Activated CD4-positive, alpha-beta T cell treated with anti-CD3 and anti-CD28 coated beads for 36 hours (primary cell): ENCODE data around the gene DNAH9. TPM values are rescaled to one million over a fixed set of nuclear protein-coding genes. Genes with fewer than 3 reads are reported as not detected.
A peak's percentile ranks its signal among the peaks of the same experiment; 100 is the strongest.

Experiments used
- ATAC-seq: fragments of 200-7000 bp; cut with Tn5 transposase; one replicate; pipeline ENCODE4 v1.10.0; 2021; ENCODE audit warnings: mild to moderate bottlenecking, moderate library complexity
- CTCF ChIA-PET: fragments of 350-600 bp; sonication (Branson Sonifier 250); formaldehyde crosslinking; loops from one replicate; lab custom pipeline; 2021; ENCODE audit warnings: antibody characterized with exemption; lab: Charles Lee
- POLR2A ChIA-PET: fragments of 350-600 bp; sonication (Branson Sonifier 250); formaldehyde crosslinking; loops from one replicate; lab custom pipeline; 2021; ENCODE audit warnings: antibody characterized with exemption, inconsistent platforms; lab: Charles Lee
- DNase-seq: peaks from one replicate; pipeline ENCODE4 v3.0.0-alpha.2; 2020
- H3K27ac Mint-ChIP-seq: one replicate; pipeline ENCODE4 v1.8.0; 2021; ENCODE audit warnings: mixed read lengths
- H3K27me3 Mint-ChIP-seq: one replicate; pipeline ENCODE4 v1.8.0; 2021; ENCODE audit warnings: mixed read lengths
- H3K36me3 Mint-ChIP-seq: one replicate; pipeline ENCODE4 v1.8.0; 2021; ENCODE audit warnings: low read depth, mixed read lengths
- H3K4me1 Mint-ChIP-seq: one replicate; pipeline ENCODE4 v1.8.0; 2021; ENCODE audit warnings: mixed read lengths
- H3K4me3 Mint-ChIP-seq: one replicate; pipeline ENCODE4 v1.8.0; 2021; ENCODE audit warnings: mild to moderate bottlenecking, moderate library complexity, mixed read lengths
- H3K9me3 Mint-ChIP-seq: one replicate; pipeline ENCODE4 v1.8.0; 2021; ENCODE audit warnings: low read depth, mixed read lengths
- intact Hi-C, 2 experiments: fragments of 100-400 bp; cut with DNase I in 1 of 2; cut with micrococcal nuclease in 1 of 2; formaldehyde crosslinking; loops; one replicate each; pipeline versions ENCODE4 v1.14.2 to v1.15.1; 2022 to 2024; cut with DNase I, micrococcal nuclease
- total RNA-seq, 2 experiments: library from RNA; stranded (reverse); gene quantifications; one replicate each; pipeline ENCODE4 v1.2.3, GENCODE V29; 2021

Gene DNAH9, protein sequence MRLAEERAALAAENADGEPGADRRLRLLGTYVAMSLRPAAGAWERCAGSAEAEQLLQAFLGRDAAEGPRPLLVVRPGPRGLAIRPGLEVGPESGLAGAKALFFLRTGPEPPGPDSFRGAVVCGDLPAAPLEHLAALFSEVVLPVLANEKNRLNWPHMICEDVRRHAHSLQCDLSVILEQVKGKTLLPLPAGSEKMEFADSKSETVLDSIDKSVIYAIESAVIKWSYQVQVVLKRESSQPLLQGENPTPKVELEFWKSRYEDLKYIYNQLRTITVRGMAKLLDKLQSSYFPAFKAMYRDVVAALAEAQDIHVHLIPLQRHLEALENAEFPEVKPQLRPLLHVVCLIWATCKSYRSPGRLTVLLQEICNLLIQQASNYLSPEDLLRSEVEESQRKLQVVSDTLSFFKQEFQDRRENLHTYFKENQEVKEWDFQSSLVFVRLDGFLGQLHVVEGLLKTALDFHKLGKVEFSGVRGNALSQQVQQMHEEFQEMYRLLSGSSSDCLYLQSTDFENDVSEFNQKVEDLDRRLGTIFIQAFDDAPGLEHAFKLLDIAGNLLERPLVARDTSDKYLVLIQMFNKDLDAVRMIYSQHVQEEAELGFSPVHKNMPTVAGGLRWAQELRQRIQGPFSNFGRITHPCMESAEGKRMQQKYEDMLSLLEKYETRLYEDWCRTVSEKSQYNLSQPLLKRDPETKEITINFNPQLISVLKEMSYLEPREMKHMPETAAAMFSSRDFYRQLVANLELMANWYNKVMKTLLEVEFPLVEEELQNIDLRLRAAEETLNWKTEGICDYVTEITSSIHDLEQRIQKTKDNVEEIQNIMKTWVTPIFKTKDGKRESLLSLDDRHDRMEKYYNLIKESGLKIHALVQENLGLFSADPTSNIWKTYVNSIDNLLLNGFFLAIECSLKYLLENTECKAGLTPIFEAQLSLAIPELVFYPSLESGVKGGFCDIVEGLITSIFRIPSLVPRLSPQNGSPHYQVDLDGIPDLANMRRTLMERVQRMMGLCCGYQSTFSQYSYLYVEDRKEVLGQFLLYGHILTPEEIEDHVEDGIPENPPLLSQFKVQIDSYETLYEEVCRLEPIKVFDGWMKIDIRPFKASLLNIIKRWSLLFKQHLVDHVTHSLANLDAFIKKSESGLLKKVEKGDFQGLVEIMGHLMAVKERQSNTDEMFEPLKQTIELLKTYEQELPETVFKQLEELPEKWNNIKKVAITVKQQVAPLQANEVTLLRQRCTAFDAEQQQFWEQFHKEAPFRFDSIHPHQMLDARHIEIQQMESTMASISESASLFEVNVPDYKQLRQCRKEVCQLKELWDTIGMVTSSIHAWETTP (N-terminal part only)
- total RNA-seq = not detected

- Mint-ChIP-seq H3K4me3 (no peak within 1 kb of the TSS), H3K9me3 (peaks cover 6% of the 10 kb centered on the region), H3K27me3 (peaks cover 22% of the 10 kb centered on the region), H3K4me1 (peaks cover 2% of the 10 kb centered on the region), H3K27ac (no peak within 1 kb of the TSS), H3K36me3 (no peaks in the 10 kb centered on the region)
- intact Hi-C loops = no loop called here
- DNase-seq (peak; percentile 57), ATAC-seq (peak; percentile 61)
- ChIA-PET POLR2A (no interaction called here), CTCF (no interaction called here)
These were observed at the start of gene DNAH9 for GRCh38 chr17:11598274-11599221. Gene DNAH9, plus strand, starts transcription at chr17:11598470. Its CDS starts 29 bp downstream, at chr17:11598499.

GRCh38 chr17:11550431-11550830, 47.8 kb upstream of the DNAH9 start:
- no peak overlapping the region for H3K4me3 Mint-ChIP-seq
- no peaks in the 10 kb centered on the region for H3K36me3 Mint-ChIP-seq
- ATAC-seq = no peak
- H3K9me3 Mint-ChIP-seq = peaks cover 6% of the 10 kb centered on the region
- H3K27me3 Mint-ChIP-seq = no peaks in the 10 kb centered on the region
- intact Hi-C loops = loop anchor here in 1 of 2 experiments (10.0 kb wide), 2 partner anchors 76 to 246 kb away; no protein-coding TSS in a partner anchor
- no peak for DNase-seq
- ChIA-PET POLR2A (interaction anchor here (0.8 kb wide), 1 partner anchor 173 kb away, joined by 3 read pairs; no protein-coding TSS in a partner anchor), CTCF (no interaction called here)
- no peak overlapping the region for H3K27ac Mint-ChIP-seq
- H3K4me1 Mint-ChIP-seq = no peaks in the 10 kb centered on the region

DNA sequence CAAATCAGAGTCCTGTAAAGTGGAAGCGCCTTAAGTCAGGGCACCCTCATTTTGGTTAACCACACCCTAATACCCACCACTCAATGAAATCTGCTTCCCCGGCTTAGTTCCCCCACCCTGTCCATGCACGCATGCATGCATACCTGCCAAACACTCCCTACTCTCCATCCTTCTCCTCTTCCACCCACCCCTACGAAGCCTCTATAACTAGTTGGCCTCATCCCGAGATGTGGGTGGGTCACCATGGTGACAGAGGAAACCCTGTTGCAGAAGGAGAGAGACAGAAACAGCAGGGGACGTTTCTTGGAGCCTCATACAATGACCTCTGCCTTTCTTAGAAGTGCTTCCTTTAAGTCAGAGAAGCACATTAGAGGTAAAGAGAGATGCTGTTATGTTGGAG, 46.8 kb upstream of the DNAH9 start:
- intact Hi-C loops = loop anchor here in 1 of 2 experiments (10.0 kb wide), 2 partner anchors 77 to 247 kb away; no protein-coding TSS in a partner anchor
- CTCF ChIA-PET = interaction anchor here (0.6 kb wide), 1 partner anchor 215 kb away, joined by 4 read pairs; no protein-coding TSS in a partner anchor
- Mint-ChIP-seq H3K9me3 (peaks cover 6% of the 10 kb centered on the region), H3K4me1 (no peaks in the 10 kb centered on the region), H3K27me3 (no peaks in the 10 kb centered on the region), H3K36me3 (no peaks in the 10 kb centered on the region), H3K27ac (no peak overlapping the region), H3K4me3 (no peak overlapping the region)
- no peak for DNase-seq
- no peak for ATAC-seq
- POLR2A ChIA-PET = no interaction called here

DNA sequence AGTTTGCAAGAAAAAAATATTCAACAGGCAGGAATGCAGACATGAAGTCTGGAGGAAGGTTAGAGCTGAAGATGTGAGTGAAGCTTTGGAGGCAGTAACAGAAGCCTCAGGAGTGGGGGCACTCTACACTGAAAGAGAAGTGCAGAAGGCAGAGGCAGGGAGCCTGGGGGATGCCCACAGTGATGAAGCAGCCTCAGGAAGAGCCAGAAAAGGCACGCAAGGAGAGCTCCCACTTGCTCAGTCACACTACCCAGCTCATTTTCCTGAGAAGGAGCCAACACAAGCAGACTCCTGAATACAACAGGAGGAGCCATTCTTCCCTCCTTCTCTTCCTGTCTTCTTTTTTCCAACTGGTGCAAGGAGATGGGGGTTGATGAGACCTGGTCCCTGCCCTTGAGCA, 45.1 kb upstream of the DNAH9 start:
- ChIA-PET CTCF (no interaction called here), POLR2A (no interaction called here)
- ATAC-seq (no peak), DNase-seq (no peak)
- no peak overlapping the region for H3K27ac Mint-ChIP-seq
- no peak overlapping the region for H3K4me3 Mint-ChIP-seq
- no peaks in the 10 kb centered on the region for H3K27me3 Mint-ChIP-seq
- no peaks in the 10 kb centered on the region for H3K36me3 Mint-ChIP-seq
- intact Hi-C loops = loop anchor here in 1 of 2 experiments (10.0 kb wide), 2 partner anchors 78 to 248 kb away; no protein-coding TSS in a partner anchor
- peaks cover 6% of the 10 kb centered on the region for H3K9me3 Mint-ChIP-seq
- no peaks in the 10 kb centered on the region for H3K4me1 Mint-ChIP-seq

DNA sequence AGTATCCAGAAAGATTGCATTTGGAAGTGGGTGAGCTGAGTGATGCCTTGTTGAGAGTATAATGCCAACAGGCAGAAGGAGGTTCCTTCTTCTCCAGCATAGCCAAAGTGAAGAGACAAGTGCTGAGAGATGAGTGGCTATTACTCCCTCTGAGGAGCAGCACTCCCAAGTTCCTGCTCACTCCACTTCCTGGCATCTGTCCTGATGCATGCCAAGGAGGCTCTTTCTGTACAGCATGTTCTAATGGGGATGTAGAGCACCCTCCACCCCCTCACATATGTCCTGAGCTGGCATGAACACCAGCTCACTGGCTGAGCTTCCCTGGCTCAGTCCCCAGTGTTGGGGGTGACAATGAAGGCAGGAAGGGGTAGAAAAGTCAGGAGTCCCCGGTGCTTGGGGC, 44.2 kb upstream of the DNAH9 start:
- ChIA-PET CTCF (no interaction called here), POLR2A (no interaction called here)
- intact Hi-C loops = loop anchor here in 1 of 2 experiments (10.0 kb wide), 2 partner anchors 79 to 249 kb away; no protein-coding TSS in a partner anchor
- H3K4me1 Mint-ChIP-seq = no peaks in the 10 kb centered on the region
- DNase-seq = no peak
- no peak overlapping the region for H3K27ac Mint-ChIP-seq
- no peak for ATAC-seq
- no peak overlapping the region for H3K4me3 Mint-ChIP-seq
- H3K36me3 Mint-ChIP-seq = no peaks in the 10 kb centered on the region
- H3K27me3 Mint-ChIP-seq = no peaks in the 10 kb centered on the region
- peaks cover 6% of the 10 kb centered on the region for H3K9me3 Mint-ChIP-seq

DNA sequence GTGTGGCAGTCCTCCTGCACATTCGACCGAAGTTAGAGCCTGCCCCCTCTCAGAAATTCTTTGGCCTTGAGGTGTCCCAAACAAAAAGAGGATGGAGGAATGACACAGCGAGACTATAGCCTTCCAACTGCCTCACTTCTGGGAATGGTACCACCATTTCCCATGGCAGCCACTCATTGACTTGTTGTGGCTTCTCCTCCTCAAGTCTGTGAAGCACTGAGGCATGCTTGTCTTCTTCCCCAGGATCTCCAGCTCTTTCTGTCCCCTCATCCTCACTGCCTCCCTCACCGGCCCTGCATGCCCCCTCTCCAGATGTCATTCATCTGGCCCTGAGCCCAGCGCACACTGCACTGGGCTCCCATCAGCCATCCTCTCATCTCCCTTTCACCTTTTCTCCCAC, 43.7 kb upstream of the DNAH9 start:
- Mint-ChIP-seq H3K4me1 (no peaks in the 10 kb centered on the region), H3K36me3 (no peaks in the 10 kb centered on the region), H3K4me3 (no peak overlapping the region), H3K27ac (no peak overlapping the region), H3K9me3 (peaks cover 6% of the 10 kb centered on the region), H3K27me3 (no peaks in the 10 kb centered on the region)
- ATAC-seq = no peak
- POLR2A ChIA-PET = no interaction called here
- intact Hi-C loops = loop anchor here in 1 of 2 experiments (10.0 kb wide), 2 partner anchors 80 to 250 kb away; no protein-coding TSS in a partner anchor
- CTCF ChIA-PET = no interaction called here
- DNase-seq = no peak

- Mint-ChIP-seq H3K4me1 (no peaks in the 10 kb centered on the region), H3K27me3 (no peaks in the 10 kb centered on the region), H3K36me3 (no peaks in the 10 kb centered on the region), H3K9me3 (peaks cover 4% of the 10 kb centered on the region), H3K4me3 (no peak overlapping the region), H3K27ac (no peak overlapping the region)
- intact Hi-C loops = loop anchor here in 1 of 2 experiments (10.0 kb wide), 2 partner anchors 81 to 251 kb away; no protein-coding TSS in a partner anchor
- no peak for DNase-seq
- ChIA-PET POLR2A (no interaction called here), CTCF (no interaction called here)
- no peak for ATAC-seq
These were observed 42.7 kb upstream of the DNAH9 start for GRCh38 chr17:11555530-11555929.

DNA sequence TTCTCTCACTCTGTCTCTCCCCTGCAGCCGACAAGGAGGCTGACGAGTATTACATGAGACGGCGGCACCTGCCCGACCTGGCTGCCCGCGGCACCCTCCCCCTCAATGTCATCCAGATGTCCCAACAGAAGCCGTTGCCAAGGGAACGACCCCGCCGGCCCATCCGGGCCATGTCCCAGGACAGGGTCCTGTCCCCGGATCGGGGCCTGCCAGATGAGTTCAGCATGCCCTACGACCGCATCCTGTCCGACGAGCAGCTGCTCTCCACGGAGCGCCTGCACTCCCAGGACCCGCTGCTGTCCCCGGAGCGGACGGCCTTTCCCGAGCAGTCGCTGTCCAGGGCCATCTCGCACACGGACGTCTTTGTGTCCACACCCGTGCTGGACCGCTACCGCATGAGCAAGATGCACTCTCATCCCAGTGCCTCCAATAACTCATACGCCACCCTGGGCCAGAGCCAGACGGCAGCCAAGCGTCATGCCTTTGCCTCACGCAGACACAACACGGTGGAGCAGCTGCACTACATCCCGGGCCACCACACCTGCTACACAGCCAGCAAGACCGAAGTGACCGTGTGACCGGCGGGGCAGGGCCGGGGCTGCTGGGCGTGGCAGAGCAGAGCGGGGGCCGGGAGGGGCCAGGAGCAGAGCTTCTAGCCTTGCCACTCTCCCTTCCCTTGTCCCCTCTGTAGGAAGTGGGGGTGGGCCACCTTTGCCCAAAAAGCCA, 40.4 kb upstream of the DNAH9 start:
- ChIA-PET POLR2A (no interaction called here), CTCF (no interaction called here)
- no peaks in the 10 kb centered on the region for H3K27me3 Mint-ChIP-seq
- no peaks in the 10 kb centered on the region for H3K36me3 Mint-ChIP-seq
- H3K9me3 Mint-ChIP-seq = peaks cover 4% of the 10 kb centered on the region
- H3K4me3 Mint-ChIP-seq = no peak overlapping the region
- intact Hi-C loops = loop anchor here in 1 of 2 experiments (10.0 kb wide), 2 partner anchors 83 to 253 kb away; no protein-coding TSS in a partner anchor
- H3K4me1 Mint-ChIP-seq = no peaks in the 10 kb centered on the region
- H3K27ac Mint-ChIP-seq = no peak overlapping the region
- no peak for DNase-seq
- ATAC-seq = no peak

DNA sequence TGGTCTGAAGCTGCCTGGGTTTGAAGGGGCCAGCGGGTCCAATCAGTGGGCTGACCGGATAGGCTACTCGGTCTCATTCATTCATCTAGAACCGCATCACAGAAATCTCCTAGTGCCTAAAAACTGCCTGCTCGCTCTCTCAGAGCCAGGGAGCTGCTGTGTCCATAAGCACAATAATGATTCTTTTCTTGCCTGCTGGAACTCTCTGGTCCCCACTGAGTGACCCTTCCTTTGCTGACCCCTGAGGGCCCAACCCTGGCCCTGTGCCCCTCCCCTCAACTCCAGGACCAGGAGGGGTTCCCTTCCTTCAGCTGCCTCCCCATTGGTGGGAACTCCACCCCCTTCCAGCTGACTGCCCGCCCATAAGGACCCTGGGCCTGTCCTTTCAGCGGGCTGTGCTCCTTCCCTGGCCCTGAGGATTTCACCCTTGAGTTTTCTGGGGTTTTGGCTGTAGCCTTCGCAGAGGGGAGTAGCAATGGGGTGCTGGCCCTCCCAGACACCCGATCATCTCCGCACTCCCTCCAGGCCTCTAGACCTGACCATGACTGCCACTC, 39.5 kb upstream of the DNAH9 start:
- H3K4me1 Mint-ChIP-seq = no peaks in the 10 kb centered on the region
- DNase-seq (no peak), ATAC-seq (no peak)
- H3K9me3 Mint-ChIP-seq = peaks cover 4% of the 10 kb centered on the region
- no peak overlapping the region for H3K27ac Mint-ChIP-seq
- POLR2A ChIA-PET = no interaction called here
- no peaks in the 10 kb centered on the region for H3K36me3 Mint-ChIP-seq
- intact Hi-C loops = loop anchor here in 1 of 2 experiments (10.0 kb wide), 2 partner anchors 84 to 254 kb away; no protein-coding TSS in a partner anchor
- CTCF ChIA-PET = no interaction called here
- H3K27me3 Mint-ChIP-seq = no peaks in the 10 kb centered on the region
- no peak overlapping the region for H3K4me3 Mint-ChIP-seq
